GM12874 (cell line): ENCODE results near the gene ITPKB.

Source experiments
- TF ChIP-seq, protein P1 (sequence below): IDR thresholded peaks from 2 replicates; pipeline ENCODE4 v1.5.1; 2011; ENCODE audit warnings: low read depth, mild to moderate bottlenecking, control low read depth, low read length, moderate library complexity; ENCODE audit not compliant: insufficient read depth

ITPKB gene

DNA sequence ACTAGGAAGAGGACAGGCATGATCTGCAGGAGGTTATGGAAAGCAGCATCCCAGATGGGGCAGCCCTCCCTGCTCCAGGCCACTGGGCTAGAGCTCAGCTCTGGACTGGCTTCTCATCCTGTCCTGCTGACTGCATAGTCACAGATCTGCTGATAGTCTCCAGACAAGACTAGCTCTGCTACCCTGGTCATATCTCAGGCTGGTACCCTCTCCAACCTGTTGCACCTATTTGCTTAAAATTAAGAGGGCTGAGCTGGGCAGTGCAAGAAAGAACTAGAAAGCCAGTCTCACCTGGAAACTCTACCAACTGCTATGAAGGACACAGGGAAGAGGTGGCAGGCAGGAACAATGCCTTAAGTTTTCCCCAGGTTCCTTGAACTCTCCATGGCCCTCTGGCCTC, 40.4 kb downstream of the ITPKB start:
- TF ChIP-seq, protein P1, sequence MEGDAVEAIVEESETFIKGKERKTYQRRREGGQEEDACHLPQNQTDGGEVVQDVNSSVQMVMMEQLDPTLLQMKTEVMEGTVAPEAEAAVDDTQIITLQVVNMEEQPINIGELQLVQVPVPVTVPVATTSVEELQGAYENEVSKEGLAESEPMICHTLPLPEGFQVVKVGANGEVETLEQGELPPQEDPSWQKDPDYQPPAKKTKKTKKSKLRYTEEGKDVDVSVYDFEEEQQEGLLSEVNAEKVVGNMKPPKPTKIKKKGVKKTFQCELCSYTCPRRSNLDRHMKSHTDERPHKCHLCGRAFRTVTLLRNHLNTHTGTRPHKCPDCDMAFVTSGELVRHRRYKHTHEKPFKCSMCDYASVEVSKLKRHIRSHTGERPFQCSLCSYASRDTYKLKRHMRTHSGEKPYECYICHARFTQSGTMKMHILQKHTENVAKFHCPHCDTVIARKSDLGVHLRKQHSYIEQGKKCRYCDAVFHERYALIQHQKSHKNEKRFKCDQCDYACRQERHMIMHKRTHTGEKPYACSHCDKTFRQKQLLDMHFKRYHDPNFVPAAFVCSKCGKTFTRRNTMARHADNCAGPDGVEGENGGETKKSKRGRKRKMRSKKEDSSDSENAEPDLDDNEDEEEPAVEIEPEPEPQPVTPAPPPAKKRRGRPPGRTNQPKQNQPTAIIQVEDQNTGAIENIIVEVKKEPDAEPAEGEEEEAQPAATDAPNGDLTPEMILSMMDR, result no peak

GRCh38 chr1:226697929-226698544, 41.0 kb downstream of the ITPKB start:
- TF ChIP-seq, protein P1, result no peak

- TF ChIP-seq, protein P1, result no peak
Observed at GRCh38 chr1:226697151-226697928, 41.7 kb downstream of the ITPKB start.

- TF ChIP-seq, protein P1, result no peak
Observed at GRCh38 chr1:226696547-226696946, 42.5 kb downstream of the ITPKB start.

DNA sequence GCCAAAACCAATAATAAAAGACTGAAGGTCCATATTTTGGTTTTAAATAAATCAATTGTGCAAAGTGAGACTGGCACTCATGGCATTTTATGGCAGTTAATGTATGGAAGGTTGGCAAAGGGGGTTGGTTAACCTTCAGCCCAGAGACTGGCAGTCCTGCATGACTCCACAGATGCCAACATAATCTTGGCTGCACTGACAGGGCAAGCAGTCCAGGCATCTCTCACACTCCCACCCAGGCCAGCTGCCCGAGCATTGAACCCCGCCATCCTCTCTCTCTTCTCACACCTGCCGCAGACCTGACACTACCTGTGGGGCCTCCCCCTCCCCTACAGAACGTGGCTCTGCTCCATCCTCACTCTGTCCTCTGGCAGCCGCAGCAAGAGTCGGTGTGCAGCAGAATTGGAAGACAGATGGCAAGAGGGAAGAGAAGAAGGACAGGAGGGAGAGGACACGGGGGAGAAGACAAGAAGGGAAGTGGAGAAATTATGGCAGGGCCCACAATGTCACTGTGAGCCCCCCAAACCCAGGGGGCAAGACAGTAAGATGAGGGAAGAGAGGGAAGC, 43.7 kb downstream of the ITPKB start:
- TF ChIP-seq, protein P1, result no peak

- TF ChIP-seq, protein P1, result no peak
Observed at GRCh38 chr1:226692823-226693222, 46.3 kb downstream of the ITPKB start.

DNA sequence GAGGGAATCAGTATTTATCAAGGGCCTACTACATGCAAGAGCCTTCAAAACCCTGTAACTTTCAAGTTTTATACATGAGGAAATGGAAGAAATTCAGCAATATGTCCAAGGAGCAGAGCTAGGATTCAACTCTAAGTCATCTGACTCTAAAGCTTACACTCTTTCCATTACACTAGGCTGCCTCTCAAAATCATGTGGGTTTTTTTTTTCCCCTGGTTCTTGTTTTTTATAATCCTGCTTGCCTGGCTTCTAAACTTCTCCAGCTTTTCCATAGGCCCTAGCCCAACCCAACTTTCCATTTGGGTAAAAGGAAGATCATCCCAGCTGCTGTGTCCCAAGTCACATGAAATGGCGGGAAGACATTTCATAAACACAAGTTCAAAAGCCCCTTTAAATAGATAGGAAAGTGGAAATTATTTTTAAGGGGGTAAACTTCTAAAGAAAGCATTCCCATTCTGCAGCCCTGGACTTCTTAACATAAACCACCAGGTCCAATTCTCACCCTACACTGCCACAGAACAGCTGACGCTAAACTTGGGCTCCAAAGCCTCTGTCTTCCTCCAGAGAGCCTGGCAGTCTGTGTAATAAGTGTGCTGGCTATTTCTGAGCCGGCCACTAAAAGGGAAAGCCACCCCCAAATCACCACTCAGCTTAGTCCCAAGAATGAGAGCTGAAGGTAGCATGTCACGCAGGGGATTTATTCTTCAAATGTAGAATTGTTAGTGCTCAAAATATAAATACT, 46.9 kb downstream of the ITPKB start:
- TF ChIP-seq, protein P1, result no peak
